ENCODE data around the gene EZR. TPM values are rescaled to one million over a fixed set of nuclear protein-coding genes. Genes with fewer than 3 reads are reported as not detected.

Gene EZR
- total RNA-seq, 6 experiments from 2014 or later: 118 to 183 (median 178) TPM

- TF ChIP-seq CTCF (IDR thresholded peaks at IDR 0.05): no peak
Observed at GRCh38 chr6:158717341-158718330, 101.5 kb downstream of the EZR start.

More at GRCh38 chr6:158717341-158718330, 101.5 kb downstream of the EZR start:
- no peak overlapping the region for H3K4me3 Mint-ChIP-seq
- DNase-seq: no peak
- H3K9me3 Mint-ChIP-seq: no peaks in the 10 kb centered on the region
- peaks cover 23% of the 10 kb centered on the region for H3K4me1 Mint-ChIP-seq (ENCODE audit: low read depth)
- peaks cover 5% of the 10 kb centered on the region; the same call in 1 of the 2 replicates for H3K36me3 Mint-ChIP-seq (ENCODE audit: low read depth)
- no peak overlapping the region for H3K27ac Mint-ChIP-seq
- no peaks in the 10 kb centered on the region for H3K27me3 Mint-ChIP-seq (ENCODE audit: insufficient read depth)

Small RNA genes lying within 50 kb of the gene (microRNA-seq; reads per million reads assigned to microRNA genes)
- not detected for gene MIR3918

Other genes with a start within 250 kb of the EZR start
- gene DYNLT1, start 174.6 kb downstream of the EZR start, total RNA-seq (2021; fragmentation: NEBNext Ultra II Directional; extraction: Animal tissue kit (Norgen Biotek cat#: 25700)): 100 to 1,000 TPM; 163 to 185 (median 170) TPM
- gene SYTL3, start 169.3 kb downstream of the EZR start, total RNA-seq (2021; fragmentation: NEBNext Ultra II Directional; extraction: Animal tissue kit (Norgen Biotek cat#: 25700)): 1 to 10 TPM; 3.1 to 5.7 (median 3.9) TPM
- 10 to 100 TPM in 1 of 6 experiments, 1 to 10 TPM in 5; 6.9 to 10.1 (median 8.5) TPM for gene RSPH3, start 180.8 kb upstream of the EZR start, total RNA-seq (2021; fragmentation: NEBNext Ultra II Directional; extraction: Animal tissue kit (Norgen Biotek cat#: 25700))
- gene TAGAP, start 225.6 kb upstream of the EZR start, total RNA-seq (2021; fragmentation: NEBNext Ultra II Directional; extraction: Animal tissue kit (Norgen Biotek cat#: 25700)): not detected